ENCODE results near the gene DNPH1.

GRCh38 chr6:43216200-43216599, 13.1 kb downstream of the DNPH1 start:
- TF ChIP-seq EZH2 (IDR thresholded peaks at IDR 0.05; ENCODE audit: borderline replicate concordance, low read depth, low read length): no peak
- TF ChIP-seq ZNF57 (CRISPR knock-in tag; IDR thresholded peaks at IDR 0.05): no peak
- TF ChIP-seq CTCF (IDR thresholded peaks at IDR 0.05 in 2 of 3, conservative IDR thresholded peaks at IDR 0.05 in 1 of 3; ENCODE audit: insufficient read depth in 2 of 3, low read depth in 1 of 3, low read length in 3 of 3): no peak
